Measurements from ENCODE around the gene SRRM4. TPM values are rescaled to one million over a fixed set of nuclear protein-coding genes. Genes with fewer than 3 reads are reported as not detected.

SRRM4 gene
- total RNA-seq, 1 experiment from 2014 or later: 1.4 TPM

- H3K36me3 Mint-ChIP-seq (ENCODE audit: insufficient read depth in 1 of 3, low read depth in 3 of 3): peaks cover 3 to 8% (median 3%) of the 10 kb centered on the region in 3 experiments; a peak in 2 of 7 replicates
- no CpG with 5 or more reads among the region's 15 CpGs for WGBS (ENCODE audit: extremely low coverage, insufficient read length, low lambda C conversion rate)
- no peaks in the 10 kb centered on the region for H3K23me2 ChIP-seq (ENCODE audit: insufficient read length, low read depth, low read length, poor library complexity, severe bottlenecking)
- no peak overlapping the region for H3K27ac ChIP-seq (ENCODE audit: insufficient read length, low read depth, low read length)
- H3K23ac ChIP-seq (ENCODE audit: insufficient read length, low read depth, low read length): no peak overlapping the region
- H3T11ph ChIP-seq (ENCODE audit: low read length): no peak overlapping the region
- no peak overlapping the region for H2BK120ac ChIP-seq (ENCODE audit: low read depth, low read length, poor library complexity, severe bottlenecking)
- no peak for TF ChIP-seq CTCF (conservative IDR thresholded peaks at IDR 0.05)
- no peak overlapping the region for H3K4me2 ChIP-seq (ENCODE audit: insufficient read depth, insufficient read length, low read length)
- H4K91ac ChIP-seq (ENCODE audit: insufficient read length, low read depth, low read length): no peak overlapping the region
- no peaks in the 10 kb centered on the region for H3K79me2 ChIP-seq (ENCODE audit: insufficient read depth, low read length)
- H3K14ac ChIP-seq (ENCODE audit: insufficient read depth, low read length): no peak overlapping the region
- H3K79me1 ChIP-seq (ENCODE audit: insufficient read depth, low read depth, low read length, poor library complexity, severe bottlenecking): no peaks in the 10 kb centered on the region
- no peak overlapping the region for H2BK15ac ChIP-seq (ENCODE audit: low read depth, low read length)
- H3K56ac ChIP-seq (ENCODE audit: insufficient read length, low read depth, low read length): no peak overlapping the region
- peaks cover 13% of the 10 kb centered on the region for H3K27me3 Mint-ChIP-seq (ENCODE audit: low read depth)
- H3K4me3 Mint-ChIP-seq: no peak overlapping the region
- peaks cover 4% of the 10 kb centered on the region; the same call in 1 of the 2 replicates for H3K4me1 ChIP-seq (ENCODE audit: insufficient read depth, low read length)
- no peak for DNase-seq
- H3K4me1 Mint-ChIP-seq: peaks cover 31 to 45% of the 10 kb centered on the region in 2 experiments
- H3K4ac ChIP-seq (ENCODE audit: low read depth, low read length): no peak overlapping the region
- H2BK5ac ChIP-seq (ENCODE audit: insufficient read length, low read length): no peak overlapping the region
- no peak overlapping the region for H2BK20ac ChIP-seq (ENCODE audit: low read depth, low read length, poor library complexity, severe bottlenecking)
- no peak overlapping the region for H3K9ac ChIP-seq (ENCODE audit: extremely low read depth, insufficient read length, low read length)
- peaks cover 0 to 2% of the 10 kb centered on the region in 2 experiments; a peak in 1 of 5 replicates for H3K9me3 Mint-ChIP-seq
- no peaks in the 10 kb centered on the region for H3K27me3 ChIP-seq (ENCODE audit: insufficient read depth, low read length)
- H3K27ac Mint-ChIP-seq: no peak overlapping the region; a peak in 1 of 7 replicates
- H4K5ac ChIP-seq (ENCODE audit: insufficient read length, low read depth, low read length): no peak overlapping the region
- H2AK5ac ChIP-seq (ENCODE audit: insufficient read length, low read length): no peak overlapping the region
- no peaks in the 10 kb centered on the region for H4K20me1 ChIP-seq (ENCODE audit: control insufficient read depth, insufficient read depth, insufficient read length)
- H2AFZ ChIP-seq (ENCODE audit: low read length): no peak overlapping the region
- no peaks in the 10 kb centered on the region for H3K9me3 ChIP-seq (ENCODE audit: control insufficient read depth, low read depth, low read length)
- no peak overlapping the region for H3K18ac ChIP-seq (ENCODE audit: insufficient read length, low read depth, low read length)
- no peak overlapping the region for H2BK12ac ChIP-seq (ENCODE audit: insufficient read length, low read depth, low read length)
- H4K8ac ChIP-seq (replicated peaks; ENCODE audit: insufficient read length, low read depth, low read length): no peak overlapping the region
Measured at GRCh38 chr12:119171691-119172425, 190.5 kb downstream of the SRRM4 start.

All from H9 (cell line).